CD4-positive, alpha-beta T cell treated with Interleukin-15 for 4 hours (primary cell): ENCODE results near the gene MYEF2.

Experiments used
- DNase-seq: peaks from one replicate; pipeline ENCODE4 v3.0.0-alpha.2; 2020; ENCODE audit warnings: low spot score

The MYEF2 gene

DNA sequence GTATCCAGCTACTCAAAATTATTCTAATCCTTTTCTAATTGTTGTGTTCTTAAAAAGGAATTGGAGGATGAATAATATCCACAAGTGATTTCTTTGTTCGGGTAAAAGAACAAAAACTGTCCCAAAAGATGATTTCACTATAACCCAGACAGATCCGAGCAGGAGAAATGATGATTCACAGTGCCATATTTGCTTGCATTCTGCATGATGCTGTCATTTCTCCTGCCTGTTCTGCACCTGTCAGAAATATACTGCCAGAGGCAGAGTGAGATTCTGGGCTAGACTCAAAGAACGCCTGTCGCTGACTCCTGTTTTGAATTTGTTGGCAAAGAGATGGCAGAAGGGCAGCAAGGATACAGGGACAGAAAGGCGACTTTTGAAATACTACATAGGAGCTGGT lies 92.0 kb downstream of the MYEF2 start:
- DNase-seq, result no peak

GRCh38 chr15:48085591-48085930 lies 92.5 kb downstream of the MYEF2 start:
- DNase-seq, result no peak

- DNase-seq, result no peak
These were observed 93.1 kb downstream of the MYEF2 start for GRCh38 chr15:48084759-48085590.
